ENCODE measurements around the gene CACHD1. TPM values are rescaled to one million over a fixed set of nuclear protein-coding genes. Genes with fewer than 3 reads are reported as not detected.

Gene CACHD1
- total RNA-seq, 1 experiment from 2014 or later: 0.31 TPM

GRCh38 chr1:64515427-64515826 lies 45.5 kb downstream of the CACHD1 start:
- DNase-seq (ENCODE audit: low spot score): peak; percentile 63
- in situ Hi-C loops (cut with HindIII; ENCODE audit: low sequenced_read_pairs): no loop called here

GRCh38 chr1:64516301-64516700 lies 46.4 kb downstream of the CACHD1 start:
- DNase-seq (ENCODE audit: low spot score): no peak
- in situ Hi-C loops (cut with HindIII; ENCODE audit: low sequenced_read_pairs): no loop called here

GRCh38 chr1:64516803-64517568 lies 47.1 kb downstream of the CACHD1 start:
- in situ Hi-C loops (cut with HindIII; ENCODE audit: low sequenced_read_pairs): no loop called here
- no peak for DNase-seq (ENCODE audit: low spot score)

GRCh38 chr1:64517640-64518039 lies 47.7 kb downstream of the CACHD1 start:
- in situ Hi-C loops (cut with HindIII; ENCODE audit: low sequenced_read_pairs): no loop called here
- DNase-seq (ENCODE audit: low spot score): no peak

- DNase-seq (ENCODE audit: low spot score): no peak
- in situ Hi-C loops (cut with HindIII; ENCODE audit: low sequenced_read_pairs): no loop called here
These were observed 49.0 kb downstream of the CACHD1 start for GRCh38 chr1:64518692-64519481.

- no peak for DNase-seq (ENCODE audit: low spot score)
- in situ Hi-C loops (cut with HindIII; ENCODE audit: low sequenced_read_pairs): no loop called here
These were observed 50.0 kb downstream of the CACHD1 start for GRCh38 chr1:64519901-64520300.

- in situ Hi-C loops (cut with HindIII; ENCODE audit: low sequenced_read_pairs): no loop called here
- DNase-seq (ENCODE audit: low spot score): no peak
These were observed 52.8 kb downstream of the CACHD1 start for GRCh38 chr1:64522740-64523139.

GRCh38 chr1:64523413-64524337 lies 53.7 kb downstream of the CACHD1 start:
- no peak for DNase-seq (ENCODE audit: low spot score)
- in situ Hi-C loops (cut with HindIII; ENCODE audit: low sequenced_read_pairs): no loop called here

- in situ Hi-C loops (cut with HindIII; ENCODE audit: low sequenced_read_pairs): no loop called here
- no peak for DNase-seq (ENCODE audit: low spot score)
These were observed 54.7 kb downstream of the CACHD1 start for GRCh38 chr1:64524614-64525013.

- in situ Hi-C loops (cut with HindIII; ENCODE audit: low sequenced_read_pairs): no loop called here
- no peak for DNase-seq (ENCODE audit: low spot score)
These were observed 55.3 kb downstream of the CACHD1 start for GRCh38 chr1:64525116-64525686.

- DNase-seq (ENCODE audit: low spot score): no peak
- in situ Hi-C loops (cut with HindIII; ENCODE audit: low sequenced_read_pairs): no loop called here
These were observed 56.4 kb downstream of the CACHD1 start for GRCh38 chr1:64526312-64526711.

GRCh38 chr1:64527165-64527564 lies 57.2 kb downstream of the CACHD1 start:
- no peak for DNase-seq (ENCODE audit: low spot score)
- in situ Hi-C loops (cut with HindIII; ENCODE audit: low sequenced_read_pairs): no loop called here

GRCh38 chr1:64527786-64528185 lies 57.9 kb downstream of the CACHD1 start:
- in situ Hi-C loops (cut with HindIII; ENCODE audit: low sequenced_read_pairs): no loop called here

GRCh38 chr1:64530969-64531692 lies 61.2 kb downstream of the CACHD1 start:
- in situ Hi-C loops (cut with HindIII; ENCODE audit: low sequenced_read_pairs): no loop called here
- no peak for DNase-seq (ENCODE audit: low spot score)

More at GRCh38 chr1:64527786-64528185, 57.9 kb downstream of the CACHD1 start:
- DNase-seq (ENCODE audit: low spot score): no peak

GRCh38 chr1:64532646-64533045 lies 62.7 kb downstream of the CACHD1 start:
- in situ Hi-C loops (cut with HindIII; ENCODE audit: low sequenced_read_pairs): no loop called here
- no peak for DNase-seq (ENCODE audit: low spot score)

GRCh38 chr1:64535938-64536835 lies 66.3 kb downstream of the CACHD1 start:
- no peak for DNase-seq (ENCODE audit: low spot score)
- in situ Hi-C loops (cut with HindIII; ENCODE audit: low sequenced_read_pairs): no loop called here

GRCh38 chr1:64536836-64537490 lies 67.0 kb downstream of the CACHD1 start:
- in situ Hi-C loops (cut with HindIII; ENCODE audit: low sequenced_read_pairs): no loop called here
- no peak for DNase-seq (ENCODE audit: low spot score)

All from G401 (cell line).